ENCODE results near the gene MYBBP1A.

Gene MYBBP1A

DNA sequence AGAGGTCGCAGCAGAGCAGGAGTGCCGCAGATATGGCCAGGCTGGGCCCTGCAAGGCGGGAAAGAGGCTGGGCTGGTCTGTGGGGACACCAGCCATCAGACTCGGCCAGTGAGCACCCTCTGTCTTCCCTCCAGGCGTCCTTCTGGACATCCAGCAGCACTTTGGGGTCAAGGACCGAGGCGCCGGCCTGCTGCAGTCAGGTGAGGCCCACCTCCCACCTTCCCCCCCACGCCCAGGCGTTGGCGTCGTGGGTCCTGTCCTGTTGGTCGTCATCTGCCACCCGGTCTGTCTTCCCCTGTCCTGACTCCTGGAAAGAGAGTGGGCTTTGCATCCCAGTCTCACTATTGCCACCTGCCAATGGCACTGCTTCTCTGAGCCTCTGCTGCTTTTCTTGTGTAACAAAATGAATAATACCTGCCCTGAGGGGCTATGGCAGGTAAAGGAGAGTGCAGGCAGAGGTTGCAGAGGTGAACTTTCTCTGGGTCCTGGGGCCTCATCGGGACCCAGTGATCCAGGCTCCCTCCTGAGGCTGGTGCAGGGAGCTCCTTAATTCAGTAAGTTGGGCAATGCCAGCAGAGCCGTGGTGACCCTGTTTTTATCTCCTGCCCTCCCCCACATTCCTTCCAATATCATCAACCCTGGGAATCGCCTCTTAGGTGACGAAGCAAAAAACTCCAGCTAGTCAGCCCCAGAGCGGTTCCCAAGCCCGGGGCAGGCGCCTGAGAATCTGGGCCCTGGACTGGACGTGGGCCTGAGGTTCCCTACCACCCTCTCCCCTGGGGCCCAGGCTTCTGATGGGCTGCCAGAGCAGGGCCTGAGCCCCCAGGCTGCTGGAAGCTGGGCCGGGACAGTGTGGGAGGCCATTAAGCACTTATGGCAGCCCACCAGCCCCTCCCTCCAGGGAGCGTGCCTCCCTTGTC lies 41.8 kb downstream of the MYBBP1A start:
- TF ChIP-seq ZFX (IDR thresholded peaks at IDR 0.05; ENCODE audit: borderline replicate concordance): no peak
- TF ChIP-seq, protein P1, sequence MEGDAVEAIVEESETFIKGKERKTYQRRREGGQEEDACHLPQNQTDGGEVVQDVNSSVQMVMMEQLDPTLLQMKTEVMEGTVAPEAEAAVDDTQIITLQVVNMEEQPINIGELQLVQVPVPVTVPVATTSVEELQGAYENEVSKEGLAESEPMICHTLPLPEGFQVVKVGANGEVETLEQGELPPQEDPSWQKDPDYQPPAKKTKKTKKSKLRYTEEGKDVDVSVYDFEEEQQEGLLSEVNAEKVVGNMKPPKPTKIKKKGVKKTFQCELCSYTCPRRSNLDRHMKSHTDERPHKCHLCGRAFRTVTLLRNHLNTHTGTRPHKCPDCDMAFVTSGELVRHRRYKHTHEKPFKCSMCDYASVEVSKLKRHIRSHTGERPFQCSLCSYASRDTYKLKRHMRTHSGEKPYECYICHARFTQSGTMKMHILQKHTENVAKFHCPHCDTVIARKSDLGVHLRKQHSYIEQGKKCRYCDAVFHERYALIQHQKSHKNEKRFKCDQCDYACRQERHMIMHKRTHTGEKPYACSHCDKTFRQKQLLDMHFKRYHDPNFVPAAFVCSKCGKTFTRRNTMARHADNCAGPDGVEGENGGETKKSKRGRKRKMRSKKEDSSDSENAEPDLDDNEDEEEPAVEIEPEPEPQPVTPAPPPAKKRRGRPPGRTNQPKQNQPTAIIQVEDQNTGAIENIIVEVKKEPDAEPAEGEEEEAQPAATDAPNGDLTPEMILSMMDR (IDR thresholded peaks at IDR 0.05): no peak
- H3K27ac ChIP-seq: no peak overlapping the region

DNA sequence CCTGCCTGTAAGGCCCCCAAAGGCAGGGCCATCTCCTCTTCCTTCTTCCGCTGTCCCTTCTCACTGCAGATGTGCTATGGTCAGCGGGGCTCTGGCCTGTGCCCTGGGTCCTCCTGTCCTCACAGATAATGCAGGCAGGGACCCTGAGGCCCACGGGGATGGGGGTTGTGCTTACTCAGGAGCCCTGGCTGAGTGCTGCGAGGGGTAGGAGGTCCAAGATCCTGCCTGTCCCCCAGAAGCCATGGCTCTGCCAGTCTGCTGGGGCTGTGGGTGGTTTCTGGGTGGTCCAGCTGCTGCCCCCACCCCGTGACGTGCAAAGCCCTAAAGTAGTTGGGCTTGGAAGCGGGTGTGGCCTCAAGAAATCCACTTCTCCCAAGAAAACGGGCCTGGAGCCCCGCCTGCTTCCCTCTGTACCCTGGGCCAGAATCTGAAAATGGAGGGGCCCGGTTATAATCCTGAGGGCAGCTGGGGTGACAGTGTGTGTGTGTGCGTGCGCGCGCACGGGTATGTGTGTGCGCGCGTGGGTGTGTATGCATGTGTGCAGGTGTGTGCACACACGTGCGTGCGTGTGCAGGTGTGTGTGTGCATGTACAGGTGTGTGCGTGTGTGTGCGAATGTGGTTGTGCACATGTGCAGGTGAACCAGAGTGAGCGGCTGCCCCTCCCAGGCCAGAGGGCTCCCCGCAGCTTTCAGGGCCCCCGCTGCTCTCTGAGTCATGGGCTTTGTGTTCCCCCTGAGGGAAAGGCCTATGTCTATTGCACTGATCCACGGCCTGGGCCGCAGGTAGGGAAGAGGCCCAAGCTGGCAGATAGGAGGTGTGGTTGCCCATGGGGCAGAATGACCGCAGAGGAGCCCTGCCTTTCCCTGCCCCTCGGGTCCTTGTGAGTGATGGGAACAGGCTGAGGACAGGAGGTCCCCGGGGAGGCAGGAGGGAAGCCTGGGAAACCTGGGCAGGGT lies 42.8 kb downstream of the MYBBP1A start:
- TF ChIP-seq ZFX (IDR thresholded peaks at IDR 0.05; ENCODE audit: borderline replicate concordance): no peak
- TF ChIP-seq, protein P1 (IDR thresholded peaks at IDR 0.05): no peak
- no peak overlapping the region for H3K27ac ChIP-seq

DNA sequence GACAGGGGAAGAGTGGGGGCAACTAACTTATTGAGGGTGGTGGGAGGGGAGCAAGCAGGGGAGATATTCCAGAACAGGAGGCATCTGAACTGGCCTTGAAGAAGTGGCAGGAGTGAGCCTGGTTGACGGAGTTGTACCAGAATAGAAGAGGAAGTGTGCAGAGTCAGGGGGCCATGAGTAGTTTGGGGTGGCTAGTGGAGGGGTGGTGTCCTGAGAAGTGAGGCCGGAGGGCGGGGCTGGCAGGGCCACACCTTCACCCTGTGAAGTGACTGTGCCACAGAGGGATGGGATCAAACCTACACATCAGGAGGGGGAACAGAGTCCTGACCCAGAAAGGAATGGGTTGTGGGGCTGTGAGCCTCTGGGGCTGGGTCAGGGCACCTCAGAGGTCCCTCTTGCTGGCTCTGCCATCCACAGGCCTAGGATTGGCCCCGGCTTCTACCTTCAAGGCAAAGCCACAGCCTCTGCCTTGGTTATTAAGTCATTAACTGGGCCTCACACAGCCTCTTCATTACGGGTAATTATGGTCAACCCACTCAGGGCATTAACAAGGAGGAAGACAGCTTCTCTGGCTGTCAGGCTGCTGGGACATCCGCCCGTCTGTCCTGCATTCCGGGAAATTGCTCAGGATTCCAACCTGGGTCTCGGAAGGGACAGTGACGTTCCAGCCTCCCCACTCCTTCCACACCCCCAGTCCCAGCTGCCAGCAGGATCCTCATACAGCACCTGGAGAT lies 43.8 kb downstream of the MYBBP1A start:
- TF ChIP-seq, protein P1 (IDR thresholded peaks at IDR 0.05): no peak
- no peak for TF ChIP-seq ZFX (IDR thresholded peaks at IDR 0.05; ENCODE audit: borderline replicate concordance)
- no peak overlapping the region for H3K27ac ChIP-seq

DNA sequence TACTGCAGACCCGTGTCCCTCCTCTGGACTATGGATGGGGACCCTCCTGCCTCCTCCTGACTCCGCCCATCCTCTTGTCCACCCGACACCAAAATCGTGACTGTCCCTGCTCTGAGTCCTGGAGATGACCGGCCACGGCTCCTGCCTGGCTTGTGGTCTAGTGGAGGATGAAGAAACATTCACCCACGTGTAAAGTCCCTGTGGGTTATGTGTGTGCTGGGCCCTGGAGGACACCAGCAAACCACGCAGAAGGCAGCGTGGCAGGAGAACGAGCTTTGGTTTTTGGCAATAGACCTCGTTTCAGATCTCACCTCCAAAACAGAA lies 44.6 kb downstream of the MYBBP1A start:
- TF ChIP-seq, protein P1 (IDR thresholded peaks at IDR 0.05): no peak
- no peak for TF ChIP-seq ZFX (IDR thresholded peaks at IDR 0.05; ENCODE audit: borderline replicate concordance)
- no peak overlapping the region for H3K27ac ChIP-seq

DNA sequence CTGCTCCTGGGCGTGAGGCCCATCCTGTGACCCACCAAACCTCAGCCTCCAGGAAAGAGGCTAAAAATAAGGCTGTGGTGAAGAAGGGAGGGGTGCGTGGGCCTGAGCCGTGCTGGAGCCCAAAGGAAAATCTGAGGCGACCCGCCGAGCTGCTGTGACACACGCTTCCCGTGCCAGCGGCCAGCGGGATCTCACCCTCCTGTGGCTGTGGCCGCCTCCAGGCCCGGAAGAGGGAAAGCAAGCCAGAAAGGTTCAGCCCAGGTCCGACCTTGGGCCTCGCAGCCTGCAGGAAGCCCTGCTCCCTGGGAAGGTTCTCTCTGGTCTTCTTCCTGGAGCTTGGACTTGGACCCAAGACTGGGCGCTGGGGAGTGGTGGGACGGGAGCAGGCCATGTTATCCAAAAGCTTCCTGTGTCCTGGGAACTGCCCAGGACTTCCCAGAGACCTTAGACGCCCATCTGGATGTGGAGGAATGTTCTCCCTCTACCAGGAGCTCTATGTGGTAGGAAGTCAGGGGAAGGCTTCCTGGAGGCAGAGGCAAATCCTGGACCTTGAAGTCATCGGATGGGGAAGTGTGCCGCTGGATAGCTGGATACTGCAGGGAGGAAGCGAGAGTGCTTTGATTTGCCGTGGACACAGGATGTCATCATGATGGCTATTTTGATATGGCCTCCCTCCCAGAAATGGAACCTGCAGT lies 45.1 kb downstream of the MYBBP1A start:
- no peak overlapping the region for H3K27ac ChIP-seq
- no peak for TF ChIP-seq ZFX (IDR thresholded peaks at IDR 0.05; ENCODE audit: borderline replicate concordance)
- TF ChIP-seq, protein P1 (IDR thresholded peaks at IDR 0.05): no peak

DNA sequence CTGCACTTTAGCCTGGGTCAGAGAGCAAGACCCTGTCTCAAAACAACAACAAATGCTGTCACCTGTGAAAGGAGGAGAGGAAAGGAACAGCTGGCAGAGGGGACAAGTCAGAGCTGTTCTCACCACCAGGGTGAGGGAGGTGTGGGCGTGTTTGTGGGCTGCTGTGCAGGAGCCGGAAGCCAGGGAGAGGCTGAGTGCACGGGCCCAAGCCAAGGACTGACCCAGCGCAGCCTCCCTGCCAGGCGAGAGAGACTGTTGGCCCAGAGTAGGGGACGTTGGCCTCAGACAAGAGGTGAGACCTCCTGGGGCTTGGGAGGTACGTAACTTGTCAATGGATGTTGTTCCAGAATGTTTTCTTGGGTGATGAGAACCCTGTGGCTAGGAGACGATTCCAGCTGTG lies 45.8 kb downstream of the MYBBP1A start:
- no peak overlapping the region for H3K27ac ChIP-seq
- TF ChIP-seq ZFX (IDR thresholded peaks at IDR 0.05; ENCODE audit: borderline replicate concordance): no peak
- TF ChIP-seq, protein P1 (IDR thresholded peaks at IDR 0.05): no peak

Measured in 22Rv1 (cell line).